ENCODE data around the gene EVI5L.
"Not testable (repeated sequence)": the region's sequence is repeated elsewhere in the genome, so short reads cannot be mapped to it uniquely, and the experiment has no call there.

The EVI5L gene

GRCh38 chr19:7848779-7849457 lies 18.9 kb downstream of the EVI5L start:
- DNase-seq = no peak

GRCh38 chr19:7849631-7849999 lies 19.6 kb downstream of the EVI5L start:
- no peak for DNase-seq

- DNase-seq = no peak
These were observed 20.2 kb downstream of the EVI5L start for GRCh38 chr19:7850000-7850813.

GRCh38 chr19:7850945-7851622 lies 21.1 kb downstream of the EVI5L start:
- DNase-seq = no peak

GRCh38 chr19:7851623-7852500 lies 21.8 kb downstream of the EVI5L start:
- no peak for DNase-seq

- DNase-seq = peak; percentile 62
These were observed 23.1 kb downstream of the EVI5L start for GRCh38 chr19:7852851-7853769.

GRCh38 chr19:7853770-7854128 lies 23.7 kb downstream of the EVI5L start:
- no peak for DNase-seq

- DNase-seq = no peak
These were observed 25.5 kb downstream of the EVI5L start for GRCh38 chr19:7855426-7856108.

GRCh38 chr19:7856109-7856591 lies 26.1 kb downstream of the EVI5L start:
- no peak for DNase-seq

GRCh38 chr19:7856679-7857663 lies 27.0 kb downstream of the EVI5L start:
- no peak for DNase-seq

GRCh38 chr19:7857727-7858108 lies 27.7 kb downstream of the EVI5L start:
- no peak for DNase-seq

- DNase-seq = no peak
These were observed 28.2 kb downstream of the EVI5L start for GRCh38 chr19:7858109-7858770.

GRCh38 chr19:7859087-7859486 lies 29.1 kb downstream of the EVI5L start:
- DNase-seq = not testable (repeated sequence)

- no peak for DNase-seq
These were observed 30.1 kb downstream of the EVI5L start for GRCh38 chr19:7859831-7860713.

GRCh38 chr19:7860714-7861618 lies 30.9 kb downstream of the EVI5L start:
- DNase-seq = no peak

- DNase-seq = no peak
These were observed 31.8 kb downstream of the EVI5L start for GRCh38 chr19:7861619-7862412.

All from activated CD4-positive, alpha-beta T cell treated with anti-CD3 and anti-CD28 coated beads, Interleukin-2, amount 50 U/mL, for 1 hour (primary cell).